Brain pericyte (primary cell): ENCODE results near the gene PALD1.

ENCODE experiments used
- DNase-seq: peaks from one replicate; pipeline ENCODE4 v3.0.0-alpha.2; 2012; ENCODE audit warnings: low read depth, low spot score

Gene PALD1

GRCh38 chr10:70588859-70589570 lies 110.4 kb downstream of the PALD1 start:
- no peak for DNase-seq

- DNase-seq = peak; percentile 30
Measured at GRCh38 chr10:70589762-70590654, 111.4 kb downstream of the PALD1 start.

GRCh38 chr10:70590655-70591416 lies 112.3 kb downstream of the PALD1 start:
- no peak for DNase-seq

- DNase-seq = no peak
Measured at GRCh38 chr10:70592186-70592735, 113.7 kb downstream of the PALD1 start.

GRCh38 chr10:70592746-70593512 lies 114.4 kb downstream of the PALD1 start:
- no peak for DNase-seq

GRCh38 chr10:70593513-70593890 lies 114.9 kb downstream of the PALD1 start:
- DNase-seq = no peak

- no peak for DNase-seq
Measured at GRCh38 chr10:70594161-70594560, 115.6 kb downstream of the PALD1 start.

- DNase-seq = no peak
Measured at GRCh38 chr10:70595566-70596016, 117.0 kb downstream of the PALD1 start.

GRCh38 chr10:70596110-70596798 lies 117.7 kb downstream of the PALD1 start:
- DNase-seq = no peak

- no peak for DNase-seq
Measured at GRCh38 chr10:70596860-70597809, 118.6 kb downstream of the PALD1 start.

GRCh38 chr10:70597856-70598815 lies 119.6 kb downstream of the PALD1 start:
- DNase-seq = no peak

- DNase-seq = no peak
Measured at GRCh38 chr10:70598857-70599295, 120.3 kb downstream of the PALD1 start.

GRCh38 chr10:70599319-70599718 lies 120.8 kb downstream of the PALD1 start:
- no peak for DNase-seq

- DNase-seq = no peak
Measured at GRCh38 chr10:70599791-70600190, 121.2 kb downstream of the PALD1 start.

- no peak for DNase-seq
Measured at GRCh38 chr10:70600512-70601395, 122.2 kb downstream of the PALD1 start.

- no peak for DNase-seq
Measured at GRCh38 chr10:70601746-70602145, 123.2 kb downstream of the PALD1 start.
